A673 (cell line): ENCODE results near the gene DPYD. TPM values are rescaled to one million over a fixed set of nuclear protein-coding genes. Genes with fewer than 3 reads are reported as not detected.

Experiments used
- BruUV-seq: library from RNA; stranded (reverse); fragments of 400-500 nt; replicated peaks from 2 replicates; lab custom pipeline; 2021; lab: Mats Ljungman, UMichigan
- CTCF ChIA-PET: fragments of 300-600 bp; sonication (Branson Sonifier 250); formaldehyde crosslinking; loops from one replicate; lab custom pipeline; 2022; ENCODE audit warnings: antibody characterized with exemption; lab: Charles Lee
- POLR2A ChIA-PET: fragments of 300-600 bp; sonication (Branson Sonifier 250); formaldehyde crosslinking; loops from one replicate; lab custom pipeline; 2022; ENCODE audit warnings: antibody characterized with exemption; ENCODE audit not compliant: low non-redundant PET; lab: Charles Lee
- DNase-seq: peaks from one replicate; pipeline ENCODE4 v3.0.0-alpha.2; 2015; ENCODE audit warnings: low spot score
- H3K27ac ChIP-seq: fragments of 200-600 bp; sonication (generic); 2 replicates; pipeline ENCODE4 v1.5.1; 2016; ENCODE audit warnings: mixed run types, low read depth, mild to moderate bottlenecking, mixed read lengths, antibody characterized with exemption, low read length; ENCODE audit not compliant: poor library complexity, severe bottlenecking
- H3K27me3 ChIP-seq: fragments of 200-600 bp; sonication (generic); replicated peaks from 2 replicates; pipeline ENCODE4 v1.6.1; 2017; ENCODE audit warnings: mixed run types, low read depth, mild to moderate bottlenecking, mixed read lengths, antibody characterized with exemption, low read length; ENCODE audit not compliant: insufficient read depth, poor library complexity
- H3K36me3 ChIP-seq: fragments of 200-600 bp; sonication (generic); 2 replicates; pipeline ENCODE4 v1.6.1; 2016; ENCODE audit warnings: mixed run types, mild to moderate bottlenecking, mixed read lengths, antibody characterized with exemption, low read length; ENCODE audit not compliant: insufficient read depth, poor library complexity, severe bottlenecking
- H3K4me1 ChIP-seq: fragments of 200-600 bp; sonication (generic); 2 replicates; pipeline ENCODE4 v1.6.1; 2017; ENCODE audit warnings: mixed run types, mild to moderate bottlenecking, mixed read lengths, antibody characterized with exemption, low read length; ENCODE audit not compliant: insufficient read depth, poor library complexity, severe bottlenecking
- H3K4me3 ChIP-seq: fragments of 200-600 bp; sonication (generic); 2 replicates; pipeline ENCODE4 v1.5.1; 2016; ENCODE audit warnings: low read depth, mixed run types, mild to moderate bottlenecking, mixed read lengths, low read length; ENCODE audit not compliant: poor library complexity, severe bottlenecking
- H3K9me3 ChIP-seq: fragments of 200-600 bp; sonication (generic); 2 replicates; pipeline ENCODE4 v1.6.1; 2016; ENCODE audit warnings: mixed run types, low read depth, mild to moderate bottlenecking, mixed read lengths, antibody characterized with exemption, low read length; ENCODE audit not compliant: poor library complexity, severe bottlenecking
- CTCF ChIP-seq: fragments of 300-800, 200-600 bp; sonication (generic); conservative IDR thresholded peaks from 2 replicates; pipeline ENCODE4 v1.5.1; 2017; ENCODE audit warnings: low read depth, mild to moderate bottlenecking, antibody characterized with exemption, low read length, moderate library complexity, mixed read lengths
- EZH2 ChIP-seq: fragments of 200-600 bp; sonication (generic); IDR thresholded peaks from 2 replicates; pipeline ENCODE4 v1.6.1; 2017; ENCODE audit warnings: borderline replicate concordance, low read depth, mild to moderate bottlenecking, mixed read lengths, antibody characterized with exemption, low read length; ENCODE audit not compliant: poor library complexity, severe bottlenecking
- intact Hi-C: fragments of 100-400 bp; cut with micrococcal nuclease; formaldehyde crosslinking; loops from one replicate; pipeline ENCODE4 v1.10.0; 2022; ENCODE audit not compliant: unreplicated experiment
- total RNA-seq: library from RNA; stranded (reverse); gene quantifications from 2 replicates; pipeline ENCODE4 v1.2.3, GENCODE V29; 2021

Gene DPYD
- total RNA-seq, 1 experiment from 2014 or later = 13.4 TPM

- ChIA-PET CTCF (no interaction called here), POLR2A (no interaction called here)
- no TSS peak for BruUV-seq
- intact Hi-C loops = no loop called here
- Histone ChIP-seq H3K9me3 (no peaks in the 10 kb centered on the region), H3K27me3 (no peaks in the 10 kb centered on the region), H3K36me3 (no peaks in the 10 kb centered on the region), H3K4me3 (no peak overlapping the region), H3K4me1 (no peaks in the 10 kb centered on the region), H3K27ac (no peak overlapping the region)
- no peak for TF ChIP-seq EZH2
- TF ChIP-seq CTCF = no peak
- no peak for DNase-seq
Observed at GRCh38 chr1:97780884-97781283, 139.9 kb downstream of the DPYD start.

GRCh38 chr1:97778718-97779117 lies 142.1 kb downstream of the DPYD start:
- BruUV-seq = no TSS peak
- Histone ChIP-seq H3K27ac (no peak overlapping the region), H3K4me1 (no peaks in the 10 kb centered on the region), H3K9me3 (no peaks in the 10 kb centered on the region), H3K36me3 (no peaks in the 10 kb centered on the region), H3K27me3 (no peaks in the 10 kb centered on the region), H3K4me3 (no peak overlapping the region)
- no peak for DNase-seq
- ChIA-PET CTCF (no interaction called here), POLR2A (interaction anchor here (0.7 kb wide), 1 partner anchor 821 kb away, joined by 3 read pairs; no protein-coding TSS in a partner anchor)
- TF ChIP-seq EZH2 (no peak), CTCF (no peak; the same call in 1 of the 2 replicates)
- intact Hi-C loops = no loop called here

- POLR2A ChIA-PET = no interaction called here
- intact Hi-C loops = no loop called here
Observed at GRCh38 chr1:97770376-97770775, 150.5 kb downstream of the DPYD start.

More at GRCh38 chr1:97770376-97770775, 150.5 kb downstream of the DPYD start:
- H3K27me3 ChIP-seq = no peaks in the 10 kb centered on the region
- CTCF ChIA-PET = no interaction called here
- no peak for DNase-seq
- no peaks in the 10 kb centered on the region for H3K9me3 ChIP-seq
- H3K27ac ChIP-seq = no peak overlapping the region
- H3K4me3 ChIP-seq = no peak overlapping the region
- H3K36me3 ChIP-seq = no peaks in the 10 kb centered on the region
- no peaks in the 10 kb centered on the region for H3K4me1 ChIP-seq
- TF ChIP-seq CTCF (no peak), EZH2 (no peak)
- no TSS peak for BruUV-seq
